GM12878 (cell line): ENCODE results near the gene FIG4.

ENCODE experiments used
- CTCF ChIP-seq, 3 experiments: IDR thresholded peaks in 2 of 3; conservative IDR thresholded peaks in 1 of 3; 2 replicates each; pipeline ENCODE4 v1.5.1; 2011; ENCODE audit warnings: low read depth in 3 of 3, low read length in 3 of 3, mild to moderate bottlenecking in 3 of 3, control low read depth in 2 of 3, moderate library complexity in 2 of 3, inconsistent platforms in 1 of 3, mixed read lengths in 1 of 3; ENCODE audit not compliant: control insufficient read depth in 2 of 3, insufficient read depth in 1 of 3; ENCODE audit errors: extremely low read depth in 1 of 3
- E2F8 ChIP-seq: fragments of 450-650 bp; IDR thresholded peaks from 2 replicates; pipeline ENCODE4 v1.6.1; 2018; ENCODE audit warnings: mild to moderate bottlenecking, low read depth, moderate library complexity; ENCODE audit not compliant: partially characterized antibody
- JUNB ChIP-seq: IDR thresholded peaks from 2 replicates; pipeline ENCODE4 v1.6.1; 2016; ENCODE audit warnings: antibody characterized with exemption, mild to moderate bottlenecking
- JUND ChIP-seq: IDR thresholded peaks from 2 replicates; pipeline ENCODE4 v1.6.1; 2012; ENCODE audit warnings: low read depth, mild to moderate bottlenecking, low read length, improper control_type of control experiment, moderate library complexity
- MYC ChIP-seq: IDR thresholded peaks from 2 replicates; pipeline ENCODE4 v1.6.1; 2011; ENCODE audit warnings: mild to moderate bottlenecking, low read length, moderate library complexity, inconsistent platforms; ENCODE audit not compliant: insufficient read depth, insufficient replicate concordance, insufficient read length, severe bottlenecking
- POLR2AphosphoS5 ChIP-seq: IDR thresholded peaks from 2 replicates; pipeline ENCODE4 v1.6.1; 2011; ENCODE audit warnings: mild to moderate bottlenecking, low read length, inconsistent platforms
- SPI1 ChIP-seq: IDR thresholded peaks from 2 replicates; pipeline ENCODE4 v1.6.1; 2011; ENCODE audit warnings: low read depth, mild to moderate bottlenecking, low read length, moderate library complexity, borderline replicate concordance; ENCODE audit not compliant: insufficient read depth
- TAF1 ChIP-seq: IDR thresholded peaks from 2 replicates; pipeline ENCODE4 v1.6.1; 2011; ENCODE audit warnings: mild to moderate bottlenecking, low read depth, low read length, borderline replicate concordance
- ZNF592 ChIP-seq: fragments of 450-650 bp; IDR thresholded peaks from 2 replicates; pipeline ENCODE4 v1.6.1; 2017; ENCODE audit warnings: mild to moderate bottlenecking, moderate library complexity

DNA sequence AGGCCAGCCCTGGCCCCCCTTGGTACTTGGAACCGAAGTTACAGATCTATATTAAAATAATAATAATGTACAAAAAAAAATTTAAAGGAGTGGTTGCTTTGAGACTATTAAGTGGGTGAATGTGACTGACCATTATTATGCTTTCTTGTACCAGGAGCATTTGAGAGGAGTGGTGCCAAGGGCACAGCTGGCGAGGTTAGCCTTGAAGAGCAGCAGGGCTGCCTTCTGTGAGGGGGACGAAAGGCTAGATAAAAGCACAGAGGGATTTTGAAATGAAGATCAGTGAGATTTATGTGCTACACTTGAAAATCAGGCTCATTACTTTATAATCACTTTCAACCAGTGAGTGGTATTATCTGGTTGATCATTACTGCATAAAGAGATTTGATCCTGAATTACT, 48.6 kb downstream of the FIG4 start:
- TF ChIP-seq POLR2AphosphoS5 (no peak), TAF1 (no peak), SPI1 (no peak), JUNB (no peak), MYC (no peak), ZNF592 (no peak), E2F8 (no peak), JUND (no peak), CTCF (IDR thresholded peaks at IDR 0.05 in 2 of 3, conservative IDR thresholded peaks at IDR 0.05 in 1 of 3; ENCODE audit: control insufficient read depth in 2 of 3, extremely low read depth in 1 of 3, insufficient read depth in 1 of 3, low read depth in 3 of 3, low read length in 3 of 3) (no peak)
